ENCODE measurements around the gene TEX28. TPM values are rescaled to one million over a fixed set of nuclear protein-coding genes. Genes with fewer than 3 reads are reported as not detected.

The TEX28 gene
- total RNA-seq, 5 donors from 2014 or later (not counting 1 experiment from before 2014, with no cell fraction given): not detected

- Histone ChIP-seq H3K9me3 (no peaks in the 10 kb centered on the region), H3K36me3 (ENCODE audit: control insufficient read depth in 2 of 2, extremely low read depth in 1 of 2, insufficient read depth in 1 of 2, low read length in 1 of 2) (no peaks in the 10 kb centered on the region), H3K27me3 (replicated peaks in 1 of 2; ENCODE audit: control insufficient read depth in 2 of 2, extremely low read depth in 1 of 2, insufficient read depth in 2 of 2, low read length in 1 of 2) (no peaks in the 10 kb centered on the region), H3K27ac (ENCODE audit: low read length) (no peak overlapping the region), H3K4me1 (ENCODE audit: control insufficient read depth in 1 of 2, extremely low read depth in 1 of 2, insufficient read depth in 2 of 2, low read length in 2 of 2) (peaks cover 0 to 42% of the 10 kb centered on the region in 2 experiments), H3K4me3 (ENCODE audit: control insufficient read depth in 1 of 2, extremely low read depth in 1 of 2, low read length in 1 of 2) (no peak overlapping the region)
- peaks cover 25 to 41% (median 34%) of the 10 kb centered on the region in 3 donors for H3K4me1 Mint-ChIP-seq
- no peaks in the 10 kb centered on the region for H3K36me3 Mint-ChIP-seq
- ATAC-seq (replicated peaks in 1 of 4) (no peak), DNase-seq (no peak)
- ChIA-PET POLR2A (interaction anchor here in 1 of 2 donors (0.6 kb wide), 1 partner anchor 717 kb away, joined by 3 read pairs; no protein-coding TSS in a partner anchor), CTCF (interaction anchor here (0.5 to 1.5 kb wide), 3 partner anchors 10 to 843 kb away, joined by 3 to 4 read pairs (median 3); no protein-coding TSS in a partner anchor)
- no peaks in the 10 kb centered on the region for H3K9me3 Mint-ChIP-seq
- WGBS (ENCODE audit: insufficient coverage): 100% methylated on average over 2 of the region's 3 CpGs
- no peak overlapping the region for H3K4me3 Mint-ChIP-seq
- no peak overlapping the region for H3K27ac Mint-ChIP-seq
- peaks cover 0 to 9% of the 10 kb centered on the region in 2 donors for H3K27me3 Mint-ChIP-seq
Measured at GRCh38 chrX:154315416-154315815, 20.5 kb upstream of the TEX28 start.

- H3K27me3 ChIP-seq (replicated peaks in 1 of 2; ENCODE audit: control insufficient read depth in 2 of 2, extremely low read depth in 1 of 2, insufficient read depth in 2 of 2, low read length in 1 of 2): no peaks in the 10 kb centered on the region
- Mint-ChIP-seq H3K27me3 (peaks cover 0 to 9% of the 10 kb centered on the region in 2 donors), H3K27ac (peak overlapping the region; percentile 85 to 91), H3K4me1 (peaks cover 31 to 46% (median 32%) of the 10 kb centered on the region in 3 donors), H3K4me3 (peak overlapping the region in 1 of 3 donors; percentile 8), H3K9me3 (no peaks in the 10 kb centered on the region), H3K36me3 (no peaks in the 10 kb centered on the region)
- H3K36me3 ChIP-seq (ENCODE audit: control insufficient read depth in 2 of 2, extremely low read depth in 1 of 2, insufficient read depth in 1 of 2, low read length in 1 of 2): no peaks in the 10 kb centered on the region
- no peak overlapping the region for H3K4me3 ChIP-seq (ENCODE audit: control insufficient read depth in 1 of 2, extremely low read depth in 1 of 2, low read length in 1 of 2)
- peaks cover 5 to 54% of the 10 kb centered on the region in 2 experiments for H3K4me1 ChIP-seq (ENCODE audit: control insufficient read depth in 1 of 2, extremely low read depth in 1 of 2, insufficient read depth in 2 of 2, low read length in 2 of 2)
- POLR2A ChIA-PET: no interaction called here
- peak in 3 of 4 experiments; percentile 34 to 61 (median 41) for ATAC-seq (replicated peaks in 1 of 4)
- CTCF ChIA-PET: interaction anchor here in 1 of 2 donors (0.7 kb wide), 1 partner anchor 1353 kb away, joined by 3 read pairs; no protein-coding TSS in a partner anchor
- no peaks in the 10 kb centered on the region for H3K9me3 ChIP-seq
- WGBS (ENCODE audit: insufficient coverage): 10% methylated on average over 2 of the region's 5 CpGs
- DNase-seq: peak in 1 of 35 experiments; percentile 34
- H3K27ac ChIP-seq (ENCODE audit: low read length): peak overlapping the region; percentile 55
Measured at GRCh38 chrX:154313147-154313546, 18.2 kb upstream of the TEX28 start.

- Mint-ChIP-seq H3K9me3 (no peaks in the 10 kb centered on the region), H3K27me3 (peaks cover 0 to 9% of the 10 kb centered on the region in 2 donors), H3K4me1 (peaks cover 31 to 50% (median 34%) of the 10 kb centered on the region in 3 donors), H3K36me3 (no peaks in the 10 kb centered on the region), H3K4me3 (no peak overlapping the region), H3K27ac (peak overlapping the region; percentile 15 to 22)
- WGBS (ENCODE audit: insufficient coverage): no CpG with 5 or more reads among the region's 7 CpGs
- H3K9me3 ChIP-seq: no peaks in the 10 kb centered on the region
- H3K27me3 ChIP-seq (replicated peaks in 1 of 2; ENCODE audit: control insufficient read depth in 2 of 2, extremely low read depth in 1 of 2, insufficient read depth in 2 of 2, low read length in 1 of 2): no peaks in the 10 kb centered on the region
- ATAC-seq (replicated peaks in 1 of 4) (no peak), DNase-seq (no peak)
- H3K4me3 ChIP-seq (ENCODE audit: control insufficient read depth in 1 of 2, extremely low read depth in 1 of 2, low read length in 1 of 2): no peak overlapping the region
- peak overlapping the region; percentile 29 for H3K27ac ChIP-seq (ENCODE audit: low read length)
- POLR2A ChIA-PET: no interaction called here
- no peaks in the 10 kb centered on the region for H3K36me3 ChIP-seq (ENCODE audit: control insufficient read depth in 2 of 2, extremely low read depth in 1 of 2, insufficient read depth in 1 of 2, low read length in 1 of 2)
- peaks cover 5 to 54% of the 10 kb centered on the region in 2 experiments for H3K4me1 ChIP-seq (ENCODE audit: control insufficient read depth in 1 of 2, extremely low read depth in 1 of 2, insufficient read depth in 2 of 2, low read length in 2 of 2)
- CTCF ChIA-PET: no interaction called here
Measured at GRCh38 chrX:154312116-154312515, 17.2 kb upstream of the TEX28 start.

- POLR2A ChIA-PET: interaction anchor here in 1 of 2 donors (1.2 kb wide), 1 partner anchor 176 kb away, joined by 3 read pairs; no protein-coding TSS in a partner anchor
- H3K4me3 ChIP-seq (ENCODE audit: control insufficient read depth in 1 of 2, extremely low read depth in 1 of 2, low read length in 1 of 2): no peak overlapping the region
- no peaks in the 10 kb centered on the region for H3K9me3 ChIP-seq
- WGBS (ENCODE audit: insufficient coverage): 82% methylated on average over 11 of the region's 19 CpGs
- Mint-ChIP-seq H3K9me3 (no peaks in the 10 kb centered on the region), H3K27me3 (peaks cover 0 to 9% of the 10 kb centered on the region in 2 donors), H3K27ac (peak overlapping the region in 1 of 2 donors; percentile 22), H3K4me3 (no peak overlapping the region), H3K36me3 (no peaks in the 10 kb centered on the region), H3K4me1 (peaks cover 31 to 54% (median 34%) of the 10 kb centered on the region in 3 donors)
- H3K27me3 ChIP-seq (replicated peaks in 1 of 2; ENCODE audit: control insufficient read depth in 2 of 2, extremely low read depth in 1 of 2, insufficient read depth in 2 of 2, low read length in 1 of 2): no peaks in the 10 kb centered on the region
- DNase-seq (no peak), ATAC-seq (replicated peaks in 1 of 4) (no peak)
- CTCF ChIA-PET: no interaction called here
- no peak overlapping the region for H3K27ac ChIP-seq (ENCODE audit: low read length)
- H3K4me1 ChIP-seq (ENCODE audit: control insufficient read depth in 1 of 2, extremely low read depth in 1 of 2, insufficient read depth in 2 of 2, low read length in 2 of 2): peaks cover 5 to 47% of the 10 kb centered on the region in 2 experiments
- no peaks in the 10 kb centered on the region for H3K36me3 ChIP-seq (ENCODE audit: control insufficient read depth in 2 of 2, extremely low read depth in 1 of 2, insufficient read depth in 1 of 2, low read length in 1 of 2)
Measured at GRCh38 chrX:154310616-154311536, 16.0 kb upstream of the TEX28 start.

GRCh38 chrX:154309041-154309775 lies 14.3 kb upstream of the TEX28 start:
- H3K4me1 Mint-ChIP-seq: peaks cover 30 to 56% (median 34%) of the 10 kb centered on the region in 3 donors
- CTCF ChIA-PET: interaction anchor here (0.6 to 1.5 kb wide), 3 partner anchors 9 to 217 kb away, joined by 3 to 4 read pairs (median 4); no protein-coding TSS in a partner anchor
- Histone ChIP-seq H3K4me3 (ENCODE audit: control insufficient read depth in 1 of 2, extremely low read depth in 1 of 2, low read length in 1 of 2) (no peak overlapping the region), H3K9me3 (no peaks in the 10 kb centered on the region), H3K27me3 (replicated peaks in 1 of 2; ENCODE audit: control insufficient read depth in 2 of 2, extremely low read depth in 1 of 2, insufficient read depth in 2 of 2, low read length in 1 of 2) (no peaks in the 10 kb centered on the region), H3K36me3 (ENCODE audit: control insufficient read depth in 2 of 2, extremely low read depth in 1 of 2, insufficient read depth in 1 of 2, low read length in 1 of 2) (no peaks in the 10 kb centered on the region), H3K27ac (ENCODE audit: low read length) (no peak overlapping the region), H3K4me1 (ENCODE audit: control insufficient read depth in 1 of 2, extremely low read depth in 1 of 2, insufficient read depth in 2 of 2, low read length in 2 of 2) (peaks cover 5 to 47% of the 10 kb centered on the region in 2 experiments)
- H3K9me3 Mint-ChIP-seq: no peaks in the 10 kb centered on the region
- H3K4me3 Mint-ChIP-seq: peak overlapping the region in 1 of 3 donors; percentile 41
- POLR2A ChIA-PET: interaction anchor here in 1 of 2 donors (1.2 kb wide), 1 partner anchor 174 kb away, joined by 3 read pairs; no protein-coding TSS in a partner anchor
- H3K36me3 Mint-ChIP-seq: no peaks in the 10 kb centered on the region
- DNase-seq (no peak), ATAC-seq (replicated peaks in 1 of 4) (no peak)
- H3K27ac Mint-ChIP-seq: no peak overlapping the region
- WGBS (ENCODE audit: insufficient coverage): 93% methylated on average over 3 of the region's 16 CpGs
- peaks cover 0 to 9% of the 10 kb centered on the region in 2 donors for H3K27me3 Mint-ChIP-seq
